Ovary (tissue), 9 donors: ENCODE measurements around the gene C1orf141. TPM values are rescaled to one million over a fixed set of nuclear protein-coding genes. Genes with fewer than 3 reads are reported as not detected.

ENCODE experiments used
- DNase-seq, 5 donors: peaks; one replicate each; pipeline ENCODE4 v3.0.0-alpha.2; 2019 to 2020
- H3K27ac ChIP-seq, 2 donors: fragments of 200-600 bp; one replicate each; pipeline versions ENCODE4 v1.5.1 to v1.8.0; 2019 to 2022
- H3K27me3 ChIP-seq: fragments of 200-600 bp; one replicate; pipeline ENCODE4 v1.8.0; 2022
- H3K36me3 ChIP-seq: fragments of 200-600 bp; sonication (generic); one replicate; pipeline ENCODE4 v1.5.1; 2019
- H3K4me1 ChIP-seq: one replicate; pipeline ENCODE4 v1.8.1; 2013; ENCODE audit warnings: mild to moderate bottlenecking, moderate library complexity; ENCODE audit not compliant: insufficient read depth
- H3K4me3 ChIP-seq: fragments of 200-600 bp; sonication (generic); one replicate; pipeline ENCODE4 v1.5.1; 2017
- H3K9me3 ChIP-seq, 2 donors: fragments of 200-600 bp in 1 of 2; sonication (generic) in 1 of 2; one replicate each; pipeline versions ENCODE4 v1.5.1 to v1.8.1; 2013 to 2019; ENCODE audit warnings: mild to moderate bottlenecking in 1 of 2, moderate library complexity in 1 of 2
- EP300 ChIP-seq: sonication (generic); formaldehyde crosslinking; IDR thresholded peaks from one replicate; pipeline ENCODE4 v1.6.1; 2017; ENCODE audit warnings: antibody characterized with exemption
- POLR2A ChIP-seq: fragments of 450-650 bp; IDR thresholded peaks from one replicate; pipeline ENCODE4 v1.6.1; 2017; ENCODE audit warnings: antibody characterized with exemption, mild to moderate bottlenecking, moderate library complexity
- whole genome bisulfite sequencing, 3 donors: extraction: QIAGEN DNeasy Blood & Tissue Kit in 1 of 3; methylation state at CpG; one replicate each; pipeline versions ENCODE4 v1.1.5 to v1.1.7; 2013 to 2017; 5-methylcytosine and 5-hydroxymethylcytosine counted together
- intact Hi-C, 4 donors: fragments of 100-400 bp; cut with DNase I; formaldehyde crosslinking; loops; one replicate each; pipeline versions ENCODE4 v1.11.0 to v1.15.1; 2022 to 2023
- polyA plus RNA-seq, 2 donors: library from polyadenylated mRNA; stranded (reverse); fragments of 200-250 nt in 1 of 2; fragments of 350-450 nt in 1 of 2; fragmentation: Illumina TruSeq in 1 of 2; extraction: RNeasy Lipid Tissue Mini Kit (QIAGEN cat#74804) in 1 of 2; gene quantifications; one replicate each; pipeline ENCODE4 v1.2.3, GENCODE V29; 2013 to 2014
- total RNA-seq, 7 donors: library from RNA; depleted of rRNA in 2 of 7; stranded (reverse); fragments of >200 nt in 2 of 7; fragmentation: NEBNext Ultra II Directional in 3 of 7; extraction: Animal tissue kit (Norgen Biotek cat#: 25700) in 3 of 7; gene quantifications; one replicate each; pipeline versions ENCODE4 v1.1.0 to v1.2.4, GENCODE V29; 2016 to 2023
- TF ChIP-seq, protein P1 (sequence below), 3 donors: fragments of 450-650 bp in 2 of 3; fragments of 200-600 bp in 1 of 3; IDR thresholded peaks; one replicate each; pipeline versions ENCODE4 v1.5.1 to v1.8.0; 2016 to 2022; ENCODE audit warnings: antibody characterized with exemption in 3 of 3, mild to moderate bottlenecking in 1 of 3
- donor health status: DM: no; HTN: no; CAD: no; lungs with moderate emphysema.
- donor health status: DM: no; HTN: no; CAD: no.
- donor health status: Bipolar disorder and iron deficiency.
- donor health status: DM: yes; HTN: yes; CAD: no.
- donor health status: DM: no; HTN: no; CAD: no.
- donor health status: DM: yes; HTN: yes; CAD: no.

Gene C1orf141
- total and polyA plus RNA-seq, 9 donors: 0.24 to 11.2 (median 0.75) TPM; not detected in 3

DNA sequence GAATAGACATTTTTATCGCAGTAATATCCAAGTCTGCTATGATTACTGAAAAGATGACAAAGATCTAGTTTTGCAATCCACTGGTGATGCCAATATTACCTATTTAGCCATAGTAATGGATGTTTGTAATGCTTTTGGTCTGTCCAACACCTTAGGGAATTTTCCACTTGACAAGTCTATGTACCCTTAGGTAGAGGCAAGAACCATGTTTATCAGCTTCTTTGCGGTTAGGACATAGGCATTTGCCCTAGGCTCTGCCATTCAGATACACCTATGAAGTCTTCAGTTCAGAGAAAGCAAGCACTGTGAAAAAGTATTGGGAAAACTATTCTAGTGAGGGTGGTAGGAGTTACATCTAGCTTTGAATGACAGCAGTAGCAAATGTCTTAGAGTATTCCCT, 40.6 kb downstream of the C1orf141 start:
- H3K9me3 ChIP-seq: no peaks in the 10 kb centered on the region
- H3K4me1 ChIP-seq: no peaks in the 10 kb centered on the region
- no peaks in the 10 kb centered on the region for H3K27me3 ChIP-seq
- intact Hi-C loops: no loop called here
- H3K4me3 ChIP-seq: no peak overlapping the region
- no peak overlapping the region for H3K27ac ChIP-seq
- DNase-seq: no peak
- 90 to 94% (median 92%) methylated on average over 2 of the region's 2 CpGs for WGBS, 3 donors
- no peaks in the 10 kb centered on the region for H3K36me3 ChIP-seq
- TF ChIP-seq EP300: no peak
- no peak for TF ChIP-seq POLR2A
- TF ChIP-seq, protein P1, sequence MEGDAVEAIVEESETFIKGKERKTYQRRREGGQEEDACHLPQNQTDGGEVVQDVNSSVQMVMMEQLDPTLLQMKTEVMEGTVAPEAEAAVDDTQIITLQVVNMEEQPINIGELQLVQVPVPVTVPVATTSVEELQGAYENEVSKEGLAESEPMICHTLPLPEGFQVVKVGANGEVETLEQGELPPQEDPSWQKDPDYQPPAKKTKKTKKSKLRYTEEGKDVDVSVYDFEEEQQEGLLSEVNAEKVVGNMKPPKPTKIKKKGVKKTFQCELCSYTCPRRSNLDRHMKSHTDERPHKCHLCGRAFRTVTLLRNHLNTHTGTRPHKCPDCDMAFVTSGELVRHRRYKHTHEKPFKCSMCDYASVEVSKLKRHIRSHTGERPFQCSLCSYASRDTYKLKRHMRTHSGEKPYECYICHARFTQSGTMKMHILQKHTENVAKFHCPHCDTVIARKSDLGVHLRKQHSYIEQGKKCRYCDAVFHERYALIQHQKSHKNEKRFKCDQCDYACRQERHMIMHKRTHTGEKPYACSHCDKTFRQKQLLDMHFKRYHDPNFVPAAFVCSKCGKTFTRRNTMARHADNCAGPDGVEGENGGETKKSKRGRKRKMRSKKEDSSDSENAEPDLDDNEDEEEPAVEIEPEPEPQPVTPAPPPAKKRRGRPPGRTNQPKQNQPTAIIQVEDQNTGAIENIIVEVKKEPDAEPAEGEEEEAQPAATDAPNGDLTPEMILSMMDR (IDR thresholded peaks at IDR 0.05): no peak

DNA sequence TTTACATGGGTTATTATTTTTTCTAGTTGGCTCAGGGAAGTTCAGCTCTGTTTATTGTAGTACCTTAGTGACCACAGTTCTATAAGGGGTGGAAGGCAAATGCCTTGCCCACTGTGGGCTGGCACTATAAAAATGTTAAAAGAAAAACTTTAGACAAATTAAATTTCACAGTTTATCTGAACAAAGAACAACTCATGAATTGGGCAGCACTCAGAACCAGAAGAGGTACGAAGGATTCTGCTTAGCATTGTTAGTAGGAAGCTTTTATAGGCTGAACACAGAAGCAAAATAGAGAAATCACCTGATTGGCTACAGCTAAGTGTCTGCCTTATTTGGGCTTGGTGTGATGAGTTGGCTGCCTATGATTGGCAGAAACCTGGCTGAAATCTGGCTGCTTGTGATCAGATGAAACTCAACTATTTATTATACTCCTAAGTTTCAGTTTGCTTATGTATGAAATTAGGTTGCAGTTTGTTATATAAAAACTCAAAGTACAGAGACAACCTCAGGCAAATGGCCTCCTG, 45.0 kb downstream of the C1orf141 start:
- no peak for TF ChIP-seq EP300
- TF ChIP-seq POLR2A: no peak
- TF ChIP-seq, protein P1 (IDR thresholded peaks at IDR 0.05): no peak
- no peak for DNase-seq
- intact Hi-C loops: no loop called here
- no peak overlapping the region for H3K4me3 ChIP-seq
- H3K27me3 ChIP-seq: no peaks in the 10 kb centered on the region
- no peaks in the 10 kb centered on the region for H3K4me1 ChIP-seq
- H3K9me3 ChIP-seq: no peaks in the 10 kb centered on the region
- no peaks in the 10 kb centered on the region for H3K36me3 ChIP-seq
- no peak overlapping the region for H3K27ac ChIP-seq
- WGBS, 3 donors: 85 to 98% (median 89%) methylated on average over 1 of the region's 1 CpG

DNA sequence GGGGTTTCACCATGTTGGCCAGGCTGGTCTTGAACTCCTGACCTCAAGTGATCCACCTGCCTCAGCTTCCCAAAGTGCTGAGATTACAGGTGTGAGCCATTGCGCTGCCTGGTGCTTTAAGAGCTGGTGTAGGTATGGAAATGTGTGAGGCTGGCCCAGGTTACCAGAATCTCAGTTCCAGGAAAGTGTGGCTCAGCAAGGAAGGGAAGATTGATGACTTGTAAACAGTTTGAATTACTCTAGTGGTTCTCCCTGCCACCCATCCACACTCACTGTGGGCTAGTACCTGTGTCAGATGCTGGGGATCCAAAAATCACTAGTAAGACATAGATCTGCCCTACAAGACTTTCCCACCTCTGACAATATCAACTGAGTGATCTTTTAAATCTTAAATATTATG, 46.3 kb downstream of the C1orf141 start:
- H3K36me3 ChIP-seq: no peaks in the 10 kb centered on the region
- H3K4me3 ChIP-seq: no peak overlapping the region
- TF ChIP-seq EP300: no peak
- no peak for TF ChIP-seq POLR2A
- TF ChIP-seq, protein P1 (IDR thresholded peaks at IDR 0.05): no peak
- H3K9me3 ChIP-seq: no peaks in the 10 kb centered on the region
- intact Hi-C loops: no loop called here
- H3K27ac ChIP-seq: no peak overlapping the region
- DNase-seq: no peak
- 84 to 100% (median 92%) methylated on average over 1 of the region's 1 CpG for WGBS, 3 donors
- H3K27me3 ChIP-seq: no peaks in the 10 kb centered on the region
- H3K4me1 ChIP-seq: no peaks in the 10 kb centered on the region

DNA sequence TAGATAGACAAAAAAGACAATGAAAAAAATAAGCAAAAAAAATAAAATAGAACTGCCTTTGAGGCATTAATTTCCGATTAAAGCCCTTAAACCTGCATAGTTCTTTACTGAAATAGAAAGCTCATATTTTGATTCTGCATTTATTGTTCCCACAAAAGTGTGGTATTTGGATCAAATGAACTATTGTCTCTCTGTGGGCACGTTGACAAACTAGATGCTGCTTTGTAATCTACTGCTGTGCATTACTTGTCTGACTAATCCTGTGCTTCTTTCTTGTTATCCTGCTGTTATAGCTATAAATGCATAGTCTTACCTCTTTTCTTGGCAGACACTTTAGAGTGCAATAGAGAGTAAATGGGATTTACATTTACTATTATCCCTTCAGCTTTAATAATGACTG, 49.4 kb downstream of the C1orf141 start:
- Histone ChIP-seq H3K4me1 (no peaks in the 10 kb centered on the region), H3K36me3 (no peaks in the 10 kb centered on the region), H3K4me3 (no peak overlapping the region), H3K27ac (no peak overlapping the region), H3K27me3 (no peaks in the 10 kb centered on the region), H3K9me3 (no peaks in the 10 kb centered on the region)
- no peak for DNase-seq
- 36 to 44% (median 36%) methylated on average over 2 of the region's 2 CpGs for WGBS, 3 donors
- no peak for TF ChIP-seq EP300
- TF ChIP-seq, protein P1 (IDR thresholded peaks at IDR 0.05): no peak
- TF ChIP-seq POLR2A: no peak
- intact Hi-C loops: no loop called here
